HepG2 (cell line): Measurements from ENCODE around the gene MCF2L. TPM values are rescaled to one million over a fixed set of nuclear protein-coding genes. Genes with fewer than 3 reads are reported as not detected.

Experiments
- ATAC-seq: fragments of 200-7000 bp; cut with Tn5 transposase; 3 replicates; pipeline ENCODE4 v1.9.1; 2020; ENCODE audit warnings: mild to moderate bottlenecking, moderate library complexity
- BruUV-seq: library from RNA; stranded (reverse); fragments of 400-500 nt; replicated peaks from 2 replicates; lab custom pipeline; 2021; lab: Mats Ljungman, UMichigan
- CTCF ChIA-PET: fragments of 300-600 bp; formaldehyde crosslinking; extraction: SDS; loops from one replicate; lab custom pipeline; 2021; ENCODE audit warnings: low total read pairs, inconsistent platforms, low intra/inter-chr PET ratio; lab: Yijun Ruan, JAX
- POLR2A ChIA-PET: fragments of 350-600 bp; sonication (Branson Sonifier 250); formaldehyde crosslinking; loops from one replicate; lab custom pipeline; 2020; ENCODE audit warnings: antibody characterized with exemption, inconsistent platforms; lab: Yijun Ruan, JAX
- DNase-seq: peaks from one replicate; pipeline ENCODE4 v3.0.0-alpha.2; 2015; ENCODE audit warnings: low spot score
- FAIRE-seq: peaks from 3 replicates; lab custom pipeline; 2011; peaks lifted over from hg19 to GRCh38; lab: Jason Lieb, UNC
- H2AFZ ChIP-seq: one replicate; pipeline ENCODE4 v1.6.1; 2011; ENCODE audit warnings: low read length, inconsistent platforms
- H3K27ac ChIP-seq: fragments of 300-600 bp; 3 replicates; pipeline ENCODE4 v1.8.0; 2011; ENCODE audit warnings: mixed run types, mild to moderate bottlenecking, mixed read lengths, low read length, inconsistent platforms; ENCODE audit not compliant: insufficient read depth; ENCODE audit errors: extremely low read length
- H3K27me3 ChIP-seq, 2 experiments: fragments of 200-600 bp in 1 of 2; 2 replicates in 1 of 2; 3 replicates in 1 of 2; pipeline versions ENCODE4 v1.6.0 to v1.8.0; 2011; ENCODE audit warnings: low read length in 2 of 2, mild to moderate bottlenecking in 2 of 2, moderate library complexity in 2 of 2, inconsistent platforms in 1 of 2; ENCODE audit not compliant: insufficient read depth in 2 of 2, control insufficient read depth in 1 of 2
- H3K36me3 ChIP-seq, 2 experiments: fragments of 200-600 bp in 1 of 2; replicated peaks in 1 of 2; 2 replicates in 1 of 2; 3 replicates in 1 of 2; pipeline versions ENCODE4 v1.5.1 to v1.8.0; 2011; ENCODE audit warnings: low read length in 2 of 2, inconsistent platforms in 1 of 2; ENCODE audit not compliant: insufficient read depth in 2 of 2, control insufficient read depth in 1 of 2
- H3K4me1 ChIP-seq: 2 replicates; pipeline ENCODE4 v1.5.1; 2012; ENCODE audit warnings: low read length, inconsistent platforms; ENCODE audit not compliant: insufficient read depth
- H3K4me2 ChIP-seq: 2 replicates; pipeline ENCODE4 v1.6.0; 2011; ENCODE audit warnings: low read depth, low read length, inconsistent platforms
- H3K4me3 ChIP-seq, 3 experiments: fragments of 200-600 bp in 1 of 3; sonication (generic), shearing (Covaris generic) in 1 of 3; replicated peaks in 1 of 3; 2 replicates each; pipeline ENCODE4 v1.5.1; 2011 to 2016; ENCODE audit warnings: low read length in 3 of 3, inconsistent platforms in 2 of 3, low read depth in 2 of 3, mild to moderate bottlenecking in 2 of 3, control low read depth in 1 of 3, mixed read lengths in 1 of 3; ENCODE audit not compliant: insufficient read depth in 1 of 3
- H3K79me2 ChIP-seq: one replicate; pipeline ENCODE4 v1.6.1; 2011; ENCODE audit warnings: low read length, inconsistent platforms; ENCODE audit not compliant: insufficient read depth
- H3K9ac ChIP-seq: 2 replicates; pipeline ENCODE4 v1.6.0; 2011; ENCODE audit warnings: mild to moderate bottlenecking, low read depth, low read length, inconsistent platforms; ENCODE audit not compliant: insufficient read depth
- H3K9me3 ChIP-seq: 2 replicates; pipeline ENCODE4 v1.5.1; 2012; ENCODE audit warnings: mild to moderate bottlenecking, low read length
- H4K20me1 ChIP-seq: 2 replicates; pipeline ENCODE4 v1.6.0; 2011; ENCODE audit warnings: inconsistent platforms, mild to moderate bottlenecking, low read length, moderate library complexity; ENCODE audit not compliant: insufficient read depth
- FOSL1 ChIP-seq: sonication (generic); formaldehyde crosslinking; IDR thresholded peaks from 2 replicates; pipeline ENCODE4 v1.9.0; 2021; ENCODE audit warnings: missing genetic modification reagents, borderline replicate concordance
- FOXJ3 ChIP-seq: sonication (generic); formaldehyde crosslinking; IDR thresholded peaks from 2 replicates; pipeline ENCODE4 v1.4.0; 2020; ENCODE audit warnings: missing genetic modification reagents, mild to moderate bottlenecking, borderline replicate concordance
- GMEB1 ChIP-seq: sonication (generic); formaldehyde crosslinking; IDR thresholded peaks from 2 replicates; pipeline ENCODE4 v1.5.1; 2020; ENCODE audit warnings: missing genetic modification reagents, mild to moderate bottlenecking, borderline replicate concordance
- HES4 ChIP-seq: sonication (generic); formaldehyde crosslinking; IDR thresholded peaks from 2 replicates; pipeline ENCODE4 v1.9.0; 2021; ENCODE audit warnings: mild to moderate bottlenecking, missing genetic modification reagents, borderline replicate concordance
- HIVEP1 ChIP-seq: sonication (generic); formaldehyde crosslinking; IDR thresholded peaks from 2 replicates; pipeline ENCODE4 v1.4.0; 2020; ENCODE audit warnings: mild to moderate bottlenecking, missing genetic modification reagents
- KAT7 ChIP-seq: IDR thresholded peaks from 2 replicates; pipeline ENCODE4 v1.6.1; 2018; ENCODE audit warnings: borderline replicate concordance, missing compliant biosample characterization
- LBX2 ChIP-seq: sonication (generic); formaldehyde crosslinking; IDR thresholded peaks from 2 replicates; pipeline ENCODE4 v1.5.0; 2020; ENCODE audit warnings: missing genetic modification reagents, mild to moderate bottlenecking, borderline replicate concordance
- MED13 ChIP-seq: sonication (generic); formaldehyde crosslinking; IDR thresholded peaks from 2 replicates; pipeline ENCODE4 v1.5.0; 2020; ENCODE audit warnings: missing genetic modification reagents
- NFYC ChIP-seq: IDR thresholded peaks from 2 replicates; pipeline ENCODE4 v1.6.1; 2016; ENCODE audit warnings: missing genetic modification reagents, missing compliant biosample characterization
- PAF1 ChIP-seq: IDR thresholded peaks from 2 replicates; pipeline ENCODE4 v1.6.1; 2016; ENCODE audit warnings: missing genetic modification reagents, missing compliant biosample characterization
- PBX2 ChIP-seq: IDR thresholded peaks from 2 replicates; pipeline ENCODE4 v1.6.1; 2016; ENCODE audit warnings: control low read depth
- RBM39 ChIP-seq: fragments of 200-400 bp; formaldehyde crosslinking; IDR thresholded peaks from one replicate; pipeline ENCODE4 v1.6.1; 2018; ENCODE audit warnings: antibody characterized with exemption, mild to moderate bottlenecking, low read depth, low read length; ENCODE audit not compliant: poor library complexity, severe bottlenecking
- ZNF225 ChIP-seq: sonication (generic); formaldehyde crosslinking; IDR thresholded peaks from 2 replicates; pipeline ENCODE4 v1.4.0; 2020; ENCODE audit warnings: mild to moderate bottlenecking, missing genetic modification reagents
- ZNF350 ChIP-seq: sonication (generic); formaldehyde crosslinking; IDR thresholded peaks from 2 replicates; pipeline ENCODE4 v1.4.0; 2020; ENCODE audit warnings: mild to moderate bottlenecking, low read depth, missing genetic modification reagents, borderline replicate concordance
- ZNF382 ChIP-seq: sonication (generic); formaldehyde crosslinking; IDR thresholded peaks from 2 replicates; pipeline ENCODE4 v1.5.0; 2020; ENCODE audit warnings: missing genetic modification reagents, mild to moderate bottlenecking, borderline replicate concordance
- ZNF574 ChIP-seq: sonication (generic); formaldehyde crosslinking; IDR thresholded peaks from 2 replicates; pipeline ENCODE4 v1.4.0; 2020; ENCODE audit warnings: missing genetic modification reagents
- ZNF737 ChIP-seq: sonication (generic); formaldehyde crosslinking; IDR thresholded peaks from 2 replicates; pipeline ENCODE4 v1.5.0; 2020; ENCODE audit warnings: missing genetic modification reagents, mild to moderate bottlenecking, borderline replicate concordance
- WGBS: methylation state at CpG from one replicate; pipeline ENCODE4 v1.1.6; 2017; ENCODE audit warnings: low lambda C conversion rate; 5-methylcytosine and 5-hydroxymethylcytosine counted together
- in situ Hi-C: cut with HindIII; loops from 2 replicates; pipeline ENCODE4 v1.10.0; 2017; ENCODE audit warnings: low pct_unique_long_range_greater_than_20kb; ENCODE audit not compliant: extremely low pct_ligation_motif_present
- intact Hi-C: fragments of 100-400 bp; cut with micrococcal nuclease; formaldehyde crosslinking; loops from one replicate; pipeline ENCODE4 v1.10.0; 2022; ENCODE audit not compliant: unreplicated experiment
- polyA plus RNA-seq, 8 experiments: library from polyadenylated mRNA; depleted of rRNA in 3 of 8; stranded (reverse) in 7 of 8; unstranded in 1 of 8; fragments of >200 nt; fragmentation: Illumina TruSeq in 4 of 8; extraction: Trizol in 4 of 8; gene quantifications; 2 replicates each; pipeline versions ENCODE4 v1.2.1 to v1.2.3, GENCODE V29; 2011 to 2016; ENCODE audit warnings: low read depth in 4 of 8, missing spikeins in 1 of 8, mixed read lengths in 1 of 8; ENCODE audit not compliant: insufficient read depth in 1 of 8
- total RNA-seq, 5 experiments: library from RNA; depleted of rRNA; stranded (reverse); fragments of >200 nt; fragmentation: Illumina TruSeq; extraction: Trizol; gene quantifications; 2 replicates each; pipeline ENCODE4 v1.2.3, GENCODE V29; 2016; ENCODE audit warnings: low read depth in 1 of 5

The MCF2L gene
- total and polyA plus RNA-seq, 2 of the 13 experiments (the other 11 are each of a cell fraction or from before 2014, with no cell fraction given): 19.4 to 28.4 TPM

- ChIA-PET CTCF (no interaction called here), POLR2A (interaction anchor here (1.5 kb wide), 1 partner anchor 64 kb away, joined by 4 read pairs; the partner anchor contains the start of gene MCF2L)
- WGBS: 88% methylated on average over 23 of the region's 43 CpGs
- no peak for TF ChIP-seq ZNF225
- no peak for TF ChIP-seq HIVEP1 (CRISPR knock-in tag)
- TF ChIP-seq ZNF737 (CRISPR knock-in tag): no peak
- no peak for TF ChIP-seq MED13 (CRISPR knock-in tag)
- TF ChIP-seq FOXJ3 (CRISPR knock-in tag): no peak
- no peak for TF ChIP-seq PAF1
- no peak for TF ChIP-seq RBM39
- TF ChIP-seq PBX2 (CRISPR knock-in tag): no peak
- no peak for TF ChIP-seq ZNF574 (CRISPR knock-in tag)
- TF ChIP-seq ZNF382 (CRISPR knock-in tag): no peak
- TF ChIP-seq GMEB1 (CRISPR knock-in tag): no peak
- TF ChIP-seq NFYC (CRISPR knock-in tag): no peak
- TF ChIP-seq KAT7 (CRISPR knock-in tag): no peak
- no peak for TF ChIP-seq ZNF350 (CRISPR knock-in tag)
- no peak for TF ChIP-seq FOSL1 (CRISPR knock-in tag)
- TF ChIP-seq HES4 (CRISPR knock-in tag): no peak
- TF ChIP-seq LBX2 (CRISPR knock-in tag): no peak
Measured at GRCh38 chr13:113033054-113033850, 64.2 kb downstream of the MCF2L start.

More at GRCh38 chr13:113033054-113033850, 64.2 kb downstream of the MCF2L start:
- intact Hi-C loops: no loop called here
- no peak overlapping the region for H3K9ac ChIP-seq
- FAIRE-seq (no peak), DNase-seq (no peak), ATAC-seq (no peak)
- no peaks in the 10 kb centered on the region; a peak in 1 of 5 replicates for H3K27me3 ChIP-seq
- H3K79me2 ChIP-seq: no peaks in the 10 kb centered on the region
- no peaks in the 10 kb centered on the region for H3K9me3 ChIP-seq
- peaks cover 15% of the 10 kb centered on the region; the same call in 1 of the 2 replicates for H3K4me1 ChIP-seq
- H3K4me3 ChIP-seq: no peak overlapping the region
- no peak overlapping the region for H3K4me2 ChIP-seq
- H2AFZ ChIP-seq: no peak overlapping the region
- peaks cover 7 to 14% of the 10 kb centered on the region in 2 experiments; a peak in 3 of 5 replicates for H3K36me3 ChIP-seq
- in situ Hi-C loops: no loop called here
- H3K27ac ChIP-seq: no peak overlapping the region
- H4K20me1 ChIP-seq: no peaks in the 10 kb centered on the region
- BruUV-seq: no TSS peak
